ENCODE measurements around the gene P2RY2.
A peak's percentile ranks its signal among the peaks of the same experiment; 100 is the strongest.

The P2RY2 gene

DNA sequence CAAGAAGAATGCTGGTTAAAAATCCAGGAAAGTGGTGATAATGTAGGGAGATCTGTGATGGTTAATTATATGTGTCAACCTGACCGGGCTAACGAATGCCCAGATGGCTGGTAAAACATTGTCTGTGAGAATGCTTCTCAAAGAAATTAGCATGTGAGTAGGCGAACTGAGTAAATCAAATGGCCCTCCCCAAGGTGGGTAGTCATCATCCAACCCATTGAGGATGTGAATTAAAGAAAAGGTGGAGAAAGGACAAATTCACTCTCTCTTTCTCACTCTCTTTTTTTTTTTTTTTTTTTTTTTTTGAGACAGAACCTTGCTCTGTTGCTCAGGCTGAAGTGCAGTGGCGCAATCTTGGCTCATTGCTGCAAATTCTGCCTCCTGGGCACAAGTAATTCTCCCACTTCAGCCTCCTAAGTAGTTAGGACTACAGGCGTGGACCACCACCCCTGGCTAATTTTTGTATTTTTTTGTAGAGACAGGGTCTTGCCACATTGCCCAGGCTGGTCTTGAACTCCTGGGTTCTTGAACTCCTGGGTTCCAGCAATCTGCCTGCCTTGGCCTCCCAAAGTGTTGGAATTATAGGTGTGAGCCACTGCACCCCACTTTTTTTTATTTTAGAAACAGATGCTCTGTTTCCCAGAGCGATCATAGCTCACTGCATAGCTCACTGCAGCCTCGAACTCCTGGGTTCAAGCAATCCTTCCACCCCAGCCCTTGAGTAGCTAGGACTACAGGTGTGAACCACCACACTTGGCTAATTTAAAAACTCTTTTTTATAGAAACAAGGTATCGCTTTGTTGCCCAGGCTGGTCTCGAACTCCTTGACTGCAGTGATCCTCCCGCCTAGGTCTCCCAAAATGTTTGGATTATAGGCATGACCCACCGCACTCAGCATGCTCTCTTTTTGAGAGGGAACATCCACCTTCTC, 32.0 kb downstream of the P2RY2 start:
- intact Hi-C loops (cut with DNase I): no loop called here
- no peak for DNase-seq

DNA sequence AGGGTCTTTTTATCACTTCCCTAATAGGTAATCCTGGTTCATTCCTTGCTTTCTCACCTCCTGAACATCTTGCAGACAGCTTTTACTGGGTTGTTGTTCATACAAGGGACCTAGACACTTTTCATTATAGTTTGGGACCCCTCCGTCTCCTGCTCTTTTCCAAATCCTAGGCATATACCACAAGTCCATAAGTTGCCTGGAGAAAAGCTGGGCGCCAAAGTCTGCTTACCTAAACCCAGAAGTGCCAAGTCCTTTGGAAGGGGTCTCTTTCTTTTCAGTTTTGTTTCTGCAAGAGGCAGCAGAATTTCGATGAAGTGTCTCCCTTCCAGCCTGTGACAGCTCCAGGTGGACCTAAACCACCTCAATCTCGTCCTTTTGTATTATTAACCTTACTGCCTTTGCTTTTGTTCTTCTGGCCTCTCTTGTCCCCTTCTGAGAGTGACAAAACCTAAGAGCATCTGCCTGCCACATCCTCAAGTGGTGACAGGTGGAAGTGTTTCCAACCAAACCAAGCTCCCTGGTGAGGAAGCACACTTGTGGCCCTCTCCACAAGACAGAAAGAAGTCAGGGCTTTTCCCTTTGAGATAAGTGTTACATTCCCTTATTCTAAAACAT, 34.6 kb downstream of the P2RY2 start:
- intact Hi-C loops (cut with DNase I): no loop called here
- peak in 2 of 42 donors; percentile 0 to 5 for DNase-seq

DNA sequence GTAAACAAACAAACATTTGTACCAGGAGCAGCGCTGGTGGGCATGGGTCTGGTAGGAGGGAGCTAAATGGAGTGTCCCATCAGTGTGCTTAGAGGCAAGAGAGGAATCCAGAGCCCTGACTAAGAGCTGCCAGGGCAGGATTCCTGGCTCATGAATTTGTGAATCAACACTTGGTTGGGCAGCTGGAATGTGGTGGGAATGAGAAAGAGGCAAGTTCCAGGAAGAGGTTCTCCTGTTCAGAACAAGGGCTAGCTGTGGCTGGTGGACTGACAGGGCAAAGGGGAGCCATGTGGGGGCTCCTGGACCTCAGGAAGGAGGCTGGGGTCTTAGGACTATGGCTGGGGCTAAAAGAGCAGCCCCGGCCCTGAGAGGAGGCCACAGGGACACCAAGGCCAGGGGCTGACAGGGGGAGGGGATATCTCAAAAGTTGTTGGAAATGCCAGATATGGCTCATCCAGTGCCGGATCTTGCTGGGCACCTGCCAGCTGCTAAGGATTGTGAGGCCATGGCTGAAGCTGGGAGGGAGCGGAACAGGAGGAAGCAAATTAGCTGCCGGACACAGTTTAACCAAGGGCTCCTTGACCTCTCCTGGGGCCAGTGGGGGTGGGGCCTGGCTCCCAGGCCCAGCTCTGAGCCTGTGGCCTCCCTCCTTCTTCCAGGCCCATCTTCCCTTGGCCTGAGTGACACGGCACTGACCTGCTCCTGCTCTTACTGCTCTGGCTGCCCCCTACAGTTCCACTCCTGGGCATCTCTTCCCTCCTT, 39.4 kb downstream of the P2RY2 start:
- peak in 12 of 42 donors; percentile 7 to 72 (median 32) for DNase-seq
- intact Hi-C loops (cut with DNase I): no loop called here

DNA sequence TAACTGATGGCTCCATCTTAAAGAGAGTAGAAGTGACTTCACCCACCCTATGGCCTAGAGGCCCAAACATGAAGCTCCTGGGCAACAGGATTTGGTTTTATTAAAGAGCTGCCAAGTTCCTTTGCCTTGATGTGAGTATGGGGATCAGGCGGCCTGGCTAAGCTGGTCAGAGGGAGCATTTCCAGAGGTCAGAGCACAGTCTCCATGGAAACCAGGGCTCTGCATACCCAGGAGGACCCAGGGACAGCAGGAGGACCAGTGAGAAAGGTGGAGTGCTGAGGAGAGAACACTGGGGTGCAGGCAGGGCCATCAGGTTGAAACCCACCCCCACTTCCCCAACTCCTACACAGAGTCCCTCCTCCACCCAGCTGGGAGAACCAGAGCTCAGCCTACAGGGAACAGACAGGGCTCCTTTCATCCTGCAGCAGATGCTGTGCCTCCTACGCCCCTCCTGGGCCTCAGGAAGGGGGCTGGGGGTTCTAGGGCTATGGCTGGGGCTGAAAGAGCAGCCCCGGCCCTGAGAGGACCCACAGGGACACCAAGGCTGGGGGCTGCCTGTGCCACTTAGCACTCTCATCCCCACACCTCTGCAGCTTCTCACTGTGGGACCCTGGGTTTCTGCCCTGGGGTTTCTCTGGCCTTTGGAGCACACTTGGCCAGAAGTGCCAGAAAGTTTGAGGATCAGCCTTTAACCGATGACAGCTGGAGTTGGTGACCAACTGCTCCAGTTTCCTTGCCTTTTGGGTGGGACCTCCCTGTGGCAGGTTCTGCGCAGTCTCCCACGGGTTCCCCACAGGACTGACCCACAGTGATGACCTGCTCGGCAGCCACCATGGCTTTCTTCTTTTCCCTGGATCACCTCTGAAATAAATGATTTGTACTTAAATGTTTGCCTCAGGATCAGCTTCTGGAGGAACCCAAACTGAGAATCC, 40.3 kb downstream of the P2RY2 start:
- intact Hi-C loops (cut with DNase I): no loop called here
- peak in 3 of 42 donors; percentile 1 to 10 (median 7) for DNase-seq

DNA sequence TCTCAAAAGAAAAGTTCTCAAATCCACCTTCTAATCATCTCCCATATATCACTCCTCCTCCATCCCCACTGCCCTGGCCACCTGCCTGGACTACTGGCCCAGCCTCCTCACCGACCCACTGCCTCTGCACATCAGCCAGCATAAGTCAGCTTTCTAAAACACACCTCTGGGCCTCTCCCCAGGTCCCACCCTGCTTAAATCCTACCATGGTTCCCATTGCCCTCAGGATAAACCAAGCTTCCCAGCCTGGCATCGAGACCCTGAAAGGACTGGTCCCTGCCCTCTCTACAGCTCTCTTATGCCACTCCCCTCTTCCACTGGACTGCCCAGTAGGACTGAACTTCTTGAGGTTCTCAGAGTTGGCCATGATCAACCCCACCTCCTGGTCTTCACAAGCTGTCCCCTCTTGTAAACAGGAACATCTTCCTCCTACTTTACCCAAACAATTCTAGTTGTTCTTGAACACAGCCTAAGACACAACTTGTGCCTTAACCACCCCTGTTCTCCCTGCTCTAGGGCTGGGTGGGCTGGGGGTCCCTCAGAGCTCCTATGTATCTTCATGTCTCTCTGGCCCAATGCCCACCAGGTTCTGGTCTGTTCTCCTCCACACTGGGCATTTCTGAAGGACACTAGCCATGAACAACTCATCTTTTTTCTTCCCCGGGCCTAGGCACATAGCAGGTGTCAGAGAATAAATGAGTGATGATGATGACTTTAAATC, 41.5 kb downstream of the P2RY2 start:
- DNase-seq: peak in 4 of 42 donors; percentile 2 to 21 (median 4)
- intact Hi-C loops (cut with DNase I): no loop called here

DNA sequence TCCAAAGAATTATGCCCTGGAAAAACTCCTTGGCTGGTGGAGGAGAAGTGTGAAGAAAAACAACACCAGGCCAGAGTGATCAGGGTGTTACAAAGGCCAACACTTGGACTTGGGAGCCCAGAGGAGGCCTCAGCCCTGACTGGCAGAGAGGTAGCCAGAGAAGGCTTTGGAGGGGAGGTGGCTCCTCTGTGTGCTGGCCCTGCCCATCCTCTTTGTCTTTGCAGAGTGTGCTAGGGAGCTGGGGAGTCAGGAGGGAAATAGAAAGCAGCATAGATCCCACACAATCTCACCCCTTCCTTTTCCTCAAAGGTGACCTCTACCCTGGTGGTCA, 42.0 kb downstream of the P2RY2 start:
- intact Hi-C loops (cut with DNase I): no loop called here
- no peak for DNase-seq

DNA sequence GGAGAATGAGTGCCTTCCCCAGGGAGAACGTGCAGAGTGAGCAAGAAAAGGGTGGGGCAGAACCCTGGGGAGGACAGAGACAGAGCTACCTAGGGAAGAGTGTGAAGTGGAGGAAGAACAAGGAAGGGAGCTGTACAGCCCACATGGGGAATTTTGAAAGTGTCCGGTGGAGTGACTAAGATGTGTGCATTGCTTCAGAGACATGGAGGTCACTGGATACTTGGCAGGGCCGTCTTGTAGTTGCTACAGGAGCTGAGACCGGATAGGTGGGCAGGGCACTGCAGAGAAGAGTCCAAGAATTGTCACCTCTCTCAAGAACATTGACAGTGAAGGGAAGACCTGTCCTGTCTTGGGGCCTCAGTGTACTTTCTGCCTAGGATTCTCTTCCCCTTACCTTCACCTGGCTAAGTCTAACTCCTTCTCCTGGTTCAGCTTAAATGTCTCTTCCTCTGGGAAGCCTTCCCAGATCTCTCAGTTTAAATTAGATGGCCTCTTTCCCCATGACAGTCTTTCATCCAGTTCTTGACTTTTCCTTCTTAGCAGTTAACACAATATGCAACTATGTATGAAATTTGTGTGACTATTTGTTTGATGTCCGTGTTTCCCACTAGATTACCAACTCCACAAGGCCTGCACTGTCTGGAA, 44.9 kb downstream of the P2RY2 start:
- peak in 1 of 42 donors; percentile 3 for DNase-seq
- intact Hi-C loops (cut with DNase I): no loop called here

DNA sequence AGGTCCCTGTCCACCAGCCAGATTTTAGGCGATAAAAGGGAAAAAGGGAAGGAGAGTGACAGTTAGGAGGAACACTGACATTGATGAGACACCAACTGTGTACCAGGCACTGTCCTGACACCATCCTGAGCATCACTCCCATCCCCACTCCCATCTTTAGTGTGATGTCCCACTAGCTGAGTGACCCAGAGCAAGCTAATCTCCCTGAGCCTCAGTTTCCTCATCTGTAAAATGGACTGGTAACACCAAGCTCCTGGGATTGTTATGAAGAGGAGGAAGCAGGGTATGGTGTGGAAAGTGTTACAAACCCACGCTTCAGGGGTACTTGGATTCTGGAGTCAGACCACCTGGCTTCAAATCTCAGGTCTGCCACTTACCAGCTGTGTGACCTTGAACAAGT, 45.6 kb downstream of the P2RY2 start:
- no peak for DNase-seq
- intact Hi-C loops (cut with DNase I): no loop called here

DNA sequence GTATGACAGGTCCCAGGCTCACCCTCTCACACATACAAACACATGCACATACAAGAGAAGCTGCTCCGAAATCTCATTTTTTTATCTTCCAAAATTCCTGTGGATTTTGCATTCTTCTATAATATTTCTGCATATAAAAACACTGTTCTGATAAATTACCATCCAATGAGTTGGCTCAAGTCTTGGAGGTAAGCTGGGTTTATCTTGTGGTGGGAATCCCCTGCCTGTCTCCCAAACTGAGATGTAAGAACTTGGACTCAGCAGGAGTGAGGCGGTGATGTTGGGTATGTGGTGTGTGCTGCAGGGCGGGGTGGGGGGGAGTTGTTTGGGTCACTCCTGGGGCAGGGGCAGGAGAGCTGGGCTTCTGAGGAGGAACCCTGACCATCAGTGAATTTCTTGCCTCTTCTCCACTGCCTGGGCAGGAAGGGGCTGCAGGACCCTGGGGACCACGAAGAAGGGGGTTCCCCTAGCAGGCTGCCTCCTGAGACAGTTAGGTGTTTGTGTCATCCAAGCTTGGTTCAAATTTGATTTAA, 47.3 kb downstream of the P2RY2 start:
- intact Hi-C loops (cut with DNase I): no loop called here
- peak in 1 of 42 donors; percentile 2 for DNase-seq

DNA sequence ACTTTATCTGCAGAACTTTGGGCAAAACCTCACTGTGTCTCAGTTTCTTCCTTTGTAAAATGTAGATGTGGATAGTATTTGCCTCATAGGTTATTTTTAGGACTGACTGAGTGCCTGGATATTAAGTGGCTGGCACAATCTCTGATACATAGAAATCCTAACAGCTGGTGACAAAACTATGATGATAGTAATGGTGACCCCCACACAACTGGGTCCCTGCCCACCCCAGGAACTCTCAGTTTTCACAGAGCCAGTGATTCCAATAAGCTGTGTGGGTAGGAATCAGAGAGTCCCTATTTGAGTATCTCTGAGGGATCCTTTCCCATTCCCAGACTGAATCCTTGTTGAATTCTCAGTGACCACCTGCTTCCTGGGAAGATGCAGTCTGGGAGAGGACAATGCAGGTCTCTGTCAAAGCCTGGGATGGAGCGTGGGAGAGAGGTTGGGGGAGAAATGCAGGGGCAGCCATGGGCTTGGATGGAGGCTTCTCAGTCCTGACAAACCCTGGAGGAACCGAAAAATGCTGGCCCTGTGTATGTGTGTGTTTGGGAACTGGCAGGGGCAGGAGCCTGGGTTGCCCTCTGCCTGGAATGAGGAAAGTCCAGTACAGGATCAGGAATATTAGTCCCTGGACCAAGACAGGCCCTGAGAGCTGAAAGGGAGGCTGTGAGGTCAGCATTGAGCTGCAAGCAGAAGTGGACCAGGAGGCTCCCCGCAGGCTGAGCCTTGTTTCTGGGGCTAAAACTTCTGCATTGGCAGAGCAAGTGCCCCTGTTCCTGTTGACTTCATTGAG, 48.0 kb downstream of the P2RY2 start:
- peak in 3 of 42 donors; percentile 1 to 10 (median 7) for DNase-seq
- intact Hi-C loops (cut with DNase I): no loop called here

DNA sequence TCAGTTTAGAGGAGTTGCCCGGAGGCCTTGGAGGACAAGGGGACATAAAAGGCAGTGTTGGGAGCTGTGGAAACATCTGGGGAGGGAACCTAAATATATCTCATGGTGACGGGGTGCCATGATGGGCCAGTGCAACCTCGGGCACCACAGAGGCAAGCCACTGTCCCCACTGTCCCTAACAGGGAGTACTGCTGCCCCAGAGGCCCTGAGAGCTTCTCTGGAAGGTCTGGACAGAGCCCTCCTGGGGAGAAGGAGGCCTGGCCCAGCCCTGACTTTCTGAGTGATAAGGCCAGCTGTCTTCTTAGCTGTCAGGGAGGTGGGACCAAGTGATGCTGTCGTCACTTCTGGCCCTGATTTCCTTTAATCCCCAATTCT, 48.6 kb downstream of the P2RY2 start:
- DNase-seq: peak in 4 of 42 donors; percentile 3 to 33 (median 14)
- intact Hi-C loops (cut with DNase I): no loop called here

DNA sequence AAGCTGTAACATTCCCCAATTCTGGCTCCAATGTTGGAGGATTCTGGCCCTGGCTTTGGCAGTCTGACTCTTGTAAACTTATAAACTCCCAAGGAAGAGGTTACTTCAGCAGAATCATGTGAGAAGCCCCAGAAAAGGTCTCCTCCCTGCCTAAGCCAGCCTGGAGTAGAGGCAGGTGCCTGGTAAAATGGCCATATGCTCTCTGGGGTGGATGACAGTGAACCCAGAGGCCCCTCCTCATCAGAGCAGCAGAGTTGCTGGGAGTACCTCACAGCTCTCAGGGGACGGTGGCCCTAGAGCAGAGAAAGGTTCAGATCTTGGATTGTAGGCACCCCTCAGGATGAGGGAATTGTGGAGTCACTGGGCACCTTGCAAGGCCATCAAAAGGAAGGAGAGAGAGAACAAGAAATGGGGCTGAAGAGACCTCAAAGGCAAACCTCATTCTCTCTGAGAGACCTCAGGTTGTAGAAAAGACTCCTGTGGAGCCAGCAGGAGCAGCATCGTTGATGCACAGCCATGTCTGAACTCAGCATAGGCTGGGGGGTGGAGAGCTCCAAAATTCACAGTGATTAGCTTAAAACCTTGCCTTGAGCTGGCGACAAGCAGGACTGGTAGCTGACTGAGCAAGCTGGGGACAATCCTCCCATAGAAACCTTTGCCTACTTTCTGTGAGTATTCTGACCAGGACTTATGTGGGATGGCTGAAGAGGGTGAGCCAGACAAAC, 49.2 kb downstream of the P2RY2 start:
- intact Hi-C loops (cut with DNase I): no loop called here
- DNase-seq: peak in 6 of 42 donors; percentile 1 to 9 (median 4)

DNA sequence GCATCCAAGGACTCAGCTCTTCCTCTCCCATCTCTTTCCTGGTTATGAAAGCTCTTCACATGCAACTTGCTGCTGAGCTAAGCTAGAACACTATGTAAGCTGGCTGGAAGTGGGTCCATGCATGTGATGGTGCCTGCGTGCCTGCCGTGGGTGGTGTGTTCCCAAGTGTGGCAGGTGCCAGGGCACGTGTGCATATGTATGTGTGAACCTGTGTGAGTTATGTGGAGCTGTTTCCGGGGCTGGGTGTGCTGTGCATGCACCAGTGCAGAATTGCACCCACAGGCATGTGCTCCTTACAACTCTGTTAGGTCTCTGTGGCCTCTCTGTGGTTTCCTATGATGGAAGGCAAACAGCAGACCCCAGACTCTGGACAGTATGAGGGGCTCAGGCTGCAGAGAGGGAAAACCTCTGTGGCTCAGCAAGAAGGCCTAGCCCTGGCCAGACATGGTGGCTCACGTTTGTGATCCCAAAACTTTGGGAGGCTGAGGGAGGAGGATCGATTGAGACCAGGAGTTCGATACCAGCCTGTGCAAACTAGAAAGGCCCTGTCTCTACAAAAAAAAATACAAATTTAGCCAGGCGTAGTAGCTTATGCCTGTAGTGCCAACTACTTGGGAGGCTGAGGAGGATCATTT, 49.9 kb downstream of the P2RY2 start:
- intact Hi-C loops (cut with DNase I): no loop called here
- DNase-seq: peak in 5 of 42 donors; percentile 0 to 30 (median 6)

DNA sequence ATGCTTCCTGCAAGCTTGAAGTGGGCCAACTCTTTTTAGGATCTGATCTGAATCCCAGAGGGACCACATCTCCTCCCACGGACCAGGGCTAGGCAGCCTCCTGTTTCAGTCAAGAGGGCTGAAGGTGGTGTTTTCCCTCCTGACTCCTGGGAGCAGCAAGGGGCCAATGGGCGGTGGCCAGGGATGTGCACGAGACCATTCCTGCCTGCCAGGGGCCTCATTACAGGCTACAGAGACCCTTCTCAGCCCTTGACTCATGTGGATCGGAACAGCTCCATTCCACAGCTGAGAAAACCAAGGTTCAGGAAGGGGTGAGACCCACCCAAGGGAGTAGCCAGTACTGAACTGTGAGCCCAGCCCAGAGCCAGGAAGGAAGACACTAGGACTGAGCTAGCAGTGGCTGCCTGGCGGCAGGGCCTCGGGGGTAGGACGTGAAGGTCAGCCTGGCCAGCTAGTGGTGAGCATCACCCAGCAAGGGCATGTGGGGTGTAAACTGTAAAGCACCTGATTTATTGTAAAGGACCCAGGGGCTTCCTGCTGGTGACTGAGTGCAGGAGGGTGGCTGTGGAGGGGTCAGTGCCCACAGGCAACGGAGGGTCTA, 50.7 kb downstream of the P2RY2 start:
- intact Hi-C loops (cut with DNase I): no loop called here
- DNase-seq: peak in 5 of 42 donors; percentile 3 to 22 (median 11)

DNA sequence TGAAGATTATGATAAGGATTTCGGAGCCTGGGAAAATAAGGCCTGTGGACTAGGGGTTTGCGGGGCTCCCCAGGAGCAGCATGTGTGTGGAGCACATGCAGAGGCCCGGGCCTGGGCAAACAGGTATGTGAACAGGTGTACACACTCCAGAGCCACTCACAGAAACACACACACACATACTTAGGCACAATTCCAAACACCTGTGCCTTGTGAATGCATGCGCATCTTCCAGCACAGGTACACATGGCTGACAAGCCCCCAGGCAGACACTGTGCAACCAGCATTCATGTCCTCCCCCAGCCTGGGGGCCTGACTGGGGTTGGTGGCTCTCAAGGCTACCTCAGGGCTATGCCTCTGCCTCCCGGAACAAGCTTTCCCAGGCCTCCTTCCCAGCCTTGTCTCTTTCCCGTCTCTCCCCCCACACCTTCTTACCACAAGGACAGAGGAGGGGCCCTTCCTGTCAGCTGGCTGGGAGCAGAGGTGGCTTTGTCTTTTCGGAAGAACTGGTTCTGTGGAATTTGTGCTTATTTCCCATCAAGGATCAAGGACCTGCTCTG, 51.5 kb downstream of the P2RY2 start:
- intact Hi-C loops (cut with DNase I): no loop called here
- peak in 4 of 42 donors; percentile 2 to 28 (median 12) for DNase-seq

Measured in head of caudate nucleus (tissue), 42 donors.